DOHH2 (cell line): ENCODE measurements around the gene CPEB4.

Experiments used
- H3F3A ChIP-seq: fragments of 200-600 bp; sonication (generic), shearing (Covaris generic); 2 replicates; pipeline ENCODE4 v1.6.0; 2016; ENCODE audit warnings: antibody characterized with exemption, mild to moderate bottlenecking; ENCODE audit not compliant: control insufficient read depth, insufficient read depth
- H3K27ac ChIP-seq: fragments of 200-600 bp; sonication (generic); 2 replicates; pipeline ENCODE4 v1.5.1; 2014; ENCODE audit warnings: low read depth, mild to moderate bottlenecking, low read length, moderate library complexity
- H3K27me3 ChIP-seq: fragments of 200-600 bp; sonication (generic); 2 replicates; pipeline ENCODE4 v1.6.1; 2014; ENCODE audit warnings: mild to moderate bottlenecking, low read length, mixed read lengths; ENCODE audit not compliant: control insufficient read depth
- H3K36me3 ChIP-seq: fragments of 200-600 bp; sonication (generic); 2 replicates; pipeline ENCODE4 v1.6.1; 2014; ENCODE audit warnings: mild to moderate bottlenecking, low read length, moderate library complexity, mixed read lengths; ENCODE audit not compliant: control insufficient read depth
- H3K4me1 ChIP-seq: fragments of 200-600 bp; sonication (generic); 2 replicates; pipeline ENCODE4 v1.6.1; 2014; ENCODE audit warnings: mild to moderate bottlenecking, low read length, mixed read lengths; ENCODE audit not compliant: control insufficient read depth
- H3K4me2 ChIP-seq: fragments of 200-600 bp; sonication (generic); 2 replicates; pipeline ENCODE4 v1.6.0; 2014; ENCODE audit warnings: mild to moderate bottlenecking, low read length, moderate library complexity
- H3K4me3 ChIP-seq: fragments of 200-600 bp; sonication (generic); 2 replicates; pipeline ENCODE4 v1.5.1; 2014; ENCODE audit warnings: mild to moderate bottlenecking, low read length, mixed read lengths
- H3K79me2 ChIP-seq: fragments of 200-600 bp; sonication (generic); 2 replicates; pipeline ENCODE4 v1.6.1; 2014; ENCODE audit warnings: mild to moderate bottlenecking, low read length, mixed read lengths; ENCODE audit not compliant: control insufficient read depth
- H3K9me2 ChIP-seq: fragments of 200-600 bp; sonication (generic); replicated peaks from 2 replicates; pipeline ENCODE4 v1.6.1; 2014; ENCODE audit warnings: mild to moderate bottlenecking, low read length, mixed read lengths; ENCODE audit not compliant: control insufficient read depth
- H3K9me3 ChIP-seq: fragments of 200-600 bp; sonication (generic); 2 replicates; pipeline ENCODE4 v1.6.1; 2014; ENCODE audit warnings: antibody characterized with exemption, low read length, mixed read lengths; ENCODE audit not compliant: control insufficient read depth, insufficient read depth
- H4K20me1 ChIP-seq: fragments of 200-600 bp; sonication (generic); 2 replicates; pipeline ENCODE4 v1.6.0; 2014; ENCODE audit warnings: low read depth, mild to moderate bottlenecking, antibody characterized with exemption, low read length, moderate library complexity; ENCODE audit not compliant: control insufficient read depth, insufficient read depth
- EZH2phosphoT487 ChIP-seq: fragments of 200-600 bp; sonication (generic); IDR thresholded peaks from 2 replicates; pipeline ENCODE4 v1.6.1; 2017; ENCODE audit warnings: borderline replicate concordance, mild to moderate bottlenecking, antibody characterized with exemption, low read length, moderate library complexity, mixed read lengths
- TF ChIP-seq, protein P1 (sequence below): fragments of 200-600 bp; sonication (generic); IDR thresholded peaks from one replicate; pipeline ENCODE4 v1.5.1; 2014; ENCODE audit warnings: antibody characterized with exemption, mild to moderate bottlenecking, low read depth, low read length; ENCODE audit not compliant: poor library complexity, severe bottlenecking

CPEB4 gene

DNA sequence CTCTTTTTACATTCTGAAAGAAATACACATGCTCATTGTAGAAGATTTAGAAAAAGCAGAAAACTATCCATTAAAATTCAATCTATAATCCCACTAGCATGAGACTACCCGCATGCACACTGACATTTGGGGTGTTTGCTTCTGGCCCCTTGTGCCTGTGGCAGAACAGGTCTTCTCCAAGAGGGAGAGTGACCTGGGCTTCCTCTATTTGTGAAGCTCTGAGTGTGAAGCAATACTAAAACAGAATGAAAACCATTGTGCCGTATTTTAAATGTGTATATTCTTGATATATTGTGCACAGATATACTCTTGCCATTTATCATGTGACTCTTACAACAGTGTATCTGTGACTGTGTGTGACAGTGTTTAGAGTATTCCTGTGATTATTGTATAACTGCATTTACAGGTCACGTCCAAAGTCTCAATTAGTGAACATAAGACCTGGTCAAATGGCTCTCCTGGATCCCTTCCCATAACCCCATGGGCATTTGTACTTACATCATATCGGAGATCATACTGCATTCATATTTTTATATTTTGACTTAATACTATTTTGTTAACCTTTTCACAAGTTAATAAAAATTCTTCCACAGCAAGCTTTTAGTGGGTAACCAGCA lies 14.7 kb upstream of the CPEB4 start:
- H3F3A ChIP-seq: no peaks in the 10 kb centered on the region
- no peaks in the 10 kb centered on the region for H3K9me2 ChIP-seq
- H3K9me3 ChIP-seq: no peaks in the 10 kb centered on the region
- no peak overlapping the region for H3K27ac ChIP-seq
- no peaks in the 10 kb centered on the region for H3K79me2 ChIP-seq
- no peak overlapping the region for H3K4me3 ChIP-seq
- H3K36me3 ChIP-seq: no peaks in the 10 kb centered on the region
- H3K4me1 ChIP-seq: peaks cover 15% of the 10 kb centered on the region
- H4K20me1 ChIP-seq: no peaks in the 10 kb centered on the region
- TF ChIP-seq, protein P1, sequence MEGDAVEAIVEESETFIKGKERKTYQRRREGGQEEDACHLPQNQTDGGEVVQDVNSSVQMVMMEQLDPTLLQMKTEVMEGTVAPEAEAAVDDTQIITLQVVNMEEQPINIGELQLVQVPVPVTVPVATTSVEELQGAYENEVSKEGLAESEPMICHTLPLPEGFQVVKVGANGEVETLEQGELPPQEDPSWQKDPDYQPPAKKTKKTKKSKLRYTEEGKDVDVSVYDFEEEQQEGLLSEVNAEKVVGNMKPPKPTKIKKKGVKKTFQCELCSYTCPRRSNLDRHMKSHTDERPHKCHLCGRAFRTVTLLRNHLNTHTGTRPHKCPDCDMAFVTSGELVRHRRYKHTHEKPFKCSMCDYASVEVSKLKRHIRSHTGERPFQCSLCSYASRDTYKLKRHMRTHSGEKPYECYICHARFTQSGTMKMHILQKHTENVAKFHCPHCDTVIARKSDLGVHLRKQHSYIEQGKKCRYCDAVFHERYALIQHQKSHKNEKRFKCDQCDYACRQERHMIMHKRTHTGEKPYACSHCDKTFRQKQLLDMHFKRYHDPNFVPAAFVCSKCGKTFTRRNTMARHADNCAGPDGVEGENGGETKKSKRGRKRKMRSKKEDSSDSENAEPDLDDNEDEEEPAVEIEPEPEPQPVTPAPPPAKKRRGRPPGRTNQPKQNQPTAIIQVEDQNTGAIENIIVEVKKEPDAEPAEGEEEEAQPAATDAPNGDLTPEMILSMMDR: no peak
- TF ChIP-seq EZH2phosphoT487: no peak
- H3K4me2 ChIP-seq: no peak overlapping the region
- H3K27me3 ChIP-seq: no peaks in the 10 kb centered on the region

DNA sequence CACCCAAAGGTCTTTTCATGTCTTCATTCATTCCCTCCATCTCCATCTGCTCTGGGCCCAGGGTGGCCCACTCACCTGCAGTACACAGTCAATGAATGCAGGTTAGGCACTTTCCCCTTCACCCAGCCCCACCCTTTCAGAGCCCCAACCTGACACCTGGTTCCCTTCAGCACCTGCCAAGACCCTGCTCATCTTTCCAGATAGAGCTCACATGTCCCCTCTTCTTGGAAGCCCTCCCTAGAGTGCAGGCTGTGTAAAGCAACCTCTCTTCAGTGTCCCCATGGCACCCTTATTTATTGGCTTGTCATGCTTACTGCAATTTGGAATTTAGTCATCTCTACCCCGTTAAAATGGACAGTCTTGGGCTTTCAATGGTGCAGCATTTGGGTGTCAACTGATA lies 13.0 kb upstream of the CPEB4 start:
- no peaks in the 10 kb centered on the region for H4K20me1 ChIP-seq
- peaks cover 25% of the 10 kb centered on the region for H3K4me1 ChIP-seq
- H3K9me2 ChIP-seq: no peaks in the 10 kb centered on the region
- H3K4me2 ChIP-seq: no peak overlapping the region
- no peak for TF ChIP-seq EZH2phosphoT487
- TF ChIP-seq, protein P1: no peak
- H3K36me3 ChIP-seq: no peaks in the 10 kb centered on the region
- H3K27me3 ChIP-seq: no peaks in the 10 kb centered on the region
- no peak overlapping the region for H3K4me3 ChIP-seq
- no peak overlapping the region for H3K27ac ChIP-seq
- H3F3A ChIP-seq: no peaks in the 10 kb centered on the region
- no peaks in the 10 kb centered on the region for H3K79me2 ChIP-seq
- no peaks in the 10 kb centered on the region for H3K9me3 ChIP-seq

DNA sequence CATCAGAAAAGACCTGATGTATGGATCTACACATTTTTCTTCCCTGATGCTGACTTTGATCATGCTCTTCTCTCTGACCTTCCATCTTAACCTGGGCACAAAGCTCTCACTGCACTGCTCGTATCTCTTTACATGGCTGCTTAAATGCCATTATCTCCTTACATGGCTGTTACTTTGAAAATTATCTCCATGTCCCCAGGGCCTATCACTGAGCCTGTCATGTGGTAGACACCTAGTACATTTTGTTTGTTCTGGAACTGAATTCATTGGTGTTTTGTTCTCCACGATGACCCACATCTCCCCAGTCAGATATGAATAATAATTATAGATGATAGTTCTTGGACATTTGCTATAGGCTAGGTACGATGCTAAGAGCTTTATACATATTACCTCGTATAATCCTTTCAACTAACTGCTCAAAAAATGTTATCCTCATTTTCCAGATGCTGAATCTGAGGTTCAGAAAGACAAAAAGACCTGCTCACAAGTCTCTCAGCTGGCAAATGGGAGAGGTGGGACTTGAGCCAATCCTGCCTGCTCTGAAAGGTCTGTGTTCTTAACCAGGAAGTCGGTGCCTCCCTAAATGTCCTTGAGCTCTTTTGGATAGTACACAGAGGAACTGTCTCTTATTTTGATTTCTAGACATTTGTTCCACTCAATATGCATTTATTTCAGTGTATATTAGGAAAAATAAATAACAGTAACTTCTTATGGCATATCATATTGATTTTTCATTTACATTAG lies 9.8 kb upstream of the CPEB4 start:
- H3K27me3 ChIP-seq: no peaks in the 10 kb centered on the region
- no peaks in the 10 kb centered on the region for H3K9me3 ChIP-seq
- no peaks in the 10 kb centered on the region for H3K79me2 ChIP-seq
- no peaks in the 10 kb centered on the region for H3F3A ChIP-seq
- no peaks in the 10 kb centered on the region for H3K36me3 ChIP-seq
- H3K4me2 ChIP-seq: no peak overlapping the region
- peaks cover 9% of the 10 kb centered on the region for H3K4me1 ChIP-seq
- H3K4me3 ChIP-seq: no peak overlapping the region
- TF ChIP-seq, protein P1: no peak
- no peak for TF ChIP-seq EZH2phosphoT487
- H3K27ac ChIP-seq: no peak overlapping the region
- H3K9me2 ChIP-seq: no peaks in the 10 kb centered on the region
- no peaks in the 10 kb centered on the region for H4K20me1 ChIP-seq
